ENCODE results near the gene FBXO27. TPM values are rescaled to one million over a fixed set of nuclear protein-coding genes. Genes with fewer than 3 reads are reported as not detected.

Gene FBXO27
- total and polyA plus RNA-seq, 2 of the 4 experiments (the other 2 are of a cell fraction) = 0.18 to 0.50 TPM

GRCh38 chr19:39036581-39036980, 4.2 kb upstream of the FBXO27 start:
- POLR2A ChIA-PET (ENCODE audit: unreplicated experiment) = no interaction called here
- H2BK5ac ChIP-seq (ENCODE audit: low read depth, low read length, poor library complexity, severe bottlenecking) = no peak overlapping the region
- TF ChIP-seq RCOR1 (IDR thresholded peaks at IDR 0.05; ENCODE audit: insufficient replicate concordance, low read length) (no peak), BHLHE40 (IDR thresholded peaks at IDR 0.05; ENCODE audit: low read depth, low read length) (no peak), POLR2A (IDR thresholded peaks at IDR 0.05; ENCODE audit: low read depth, low read length) (no peak), RAD21 (IDR thresholded peaks at IDR 0.05; ENCODE audit: low read length) (no peak), MAFK (IDR thresholded peaks at IDR 0.05; ENCODE audit: low read depth, low read length) (no peak), NFE2L2 (IDR thresholded peaks at IDR 0.05; ENCODE audit: low read depth, low read length) (no peak), USF2 (IDR thresholded peaks at IDR 0.05; ENCODE audit: low read depth, low read length) (no peak), CEBPB (IDR thresholded peaks at IDR 0.05; ENCODE audit: low read depth, low read length) (no peak), CHD1 (IDR thresholded peaks at IDR 0.05; ENCODE audit: low read depth, low read length) (no peak), SMC3 (IDR thresholded peaks at IDR 0.05; ENCODE audit: low read depth, low read length) (no peak), CTCF (conservative IDR thresholded peaks at IDR 0.05; ENCODE audit: low read depth, low read length) (no peak), MAZ (IDR thresholded peaks at IDR 0.05; ENCODE audit: borderline replicate concordance, low read depth, low read length) (no peak), ELK1 (IDR thresholded peaks at IDR 0.05; ENCODE audit: borderline replicate concordance, low read depth, low read length) (no peak), FOS (IDR thresholded peaks at IDR 0.05; ENCODE audit: low read depth, low read length) (no peak), RFX5 (IDR thresholded peaks at IDR 0.05; ENCODE audit: low read depth, low read length) (no peak), MXI1 (IDR thresholded peaks at IDR 0.05; ENCODE audit: borderline replicate concordance, low read depth, low read length) (no peak)
- H4K5ac ChIP-seq (ENCODE audit: low read depth, low read length) = no peak overlapping the region
- H2AK9ac ChIP-seq (replicated peaks; ENCODE audit: low read depth, low read length, poor library complexity) = no peak overlapping the region
- H4K91ac ChIP-seq (ENCODE audit: insufficient read depth, low read depth, low read length) = no peak overlapping the region
- H3K56ac ChIP-seq (ENCODE audit: extremely low read depth, insufficient read depth, low read length) = no peak overlapping the region
- no peak overlapping the region for H2BK15ac ChIP-seq (ENCODE audit: low read depth, low read length)
- peaks cover 23% of the 10 kb centered on the region for H3K27me3 ChIP-seq (ENCODE audit: control insufficient read depth, insufficient read depth, low read length)
- H2AFZ ChIP-seq (replicated peaks; ENCODE audit: low read length, poor library complexity) = no peak overlapping the region
- H2BK20ac ChIP-seq (ENCODE audit: low read depth, low read length) = no peak overlapping the region
- BruUV-seq (replicated peaks) = no TSS peak
- dilution Hi-C loops (cut with HindIII; ENCODE audit: low sequenced_read_pairs, unreplicated experiment) (no loop called here), in situ Hi-C loops (cut with MboI; ENCODE audit: low sequenced_read_pairs) (no loop called here), intact Hi-C loops (cut with micrococcal nuclease) (no loop called here)
- no peak overlapping the region for H3K18ac ChIP-seq (ENCODE audit: low read depth, low read length)
- CTCF ChIA-PET = no interaction called here
- no peak overlapping the region for H4K8ac ChIP-seq (ENCODE audit: low read depth in 2 of 2, low read length in 2 of 2)
- H3K14ac ChIP-seq (replicated peaks; ENCODE audit: low read depth, low read length) = no peak overlapping the region
- no peaks in the 10 kb centered on the region for H3K36me3 ChIP-seq (ENCODE audit: control insufficient read depth, insufficient read depth, low read length)
- H2AK5ac ChIP-seq (ENCODE audit: low read depth, low read length) = no peak overlapping the region
- H3K4ac ChIP-seq (ENCODE audit: low read depth, low read length) = no peak overlapping the region
- H3K9ac ChIP-seq (ENCODE audit: low read depth, low read length) = no peak overlapping the region
- no peak overlapping the region for H2BK120ac ChIP-seq (ENCODE audit: low read depth, low read length)
- no peak for DNase-seq
- no peaks in the 10 kb centered on the region for H3K9me1 ChIP-seq (ENCODE audit: insufficient read depth, low read length)
- no peak overlapping the region for H3K27ac ChIP-seq (ENCODE audit: insufficient read depth, low read length)
- no peak overlapping the region for H3K23ac ChIP-seq (ENCODE audit: low read depth, low read length)
- no peaks in the 10 kb centered on the region for H3K9me3 ChIP-seq (ENCODE audit: control insufficient read depth, insufficient read depth, low read length)
- H3K4me1 ChIP-seq (ENCODE audit: control insufficient read depth, insufficient read depth, low read length) = 0 out of 2 replicates have a peak, but pooled peaks cover 2% of the 10 kb centered on the region
- no peak overlapping the region for H3K4me2 ChIP-seq (ENCODE audit: low read depth, low read length)
- H3K4me3 ChIP-seq (ENCODE audit: insufficient read depth, low read depth, low read length) = no peak overlapping the region
- no peaks in the 10 kb centered on the region for H4K20me1 ChIP-seq (ENCODE audit: insufficient read depth, low read length)
- no peaks in the 10 kb centered on the region for H3K79me1 ChIP-seq (ENCODE audit: low read depth in 1 of 2, low read length in 2 of 2)
- no peak for ATAC-seq (ENCODE audit: low read depth)

All from IMR-90 (cell line).